DOHH2 (cell line): ENCODE results near the gene HHAT.
"Not testable (repeated sequence)": the region's sequence is repeated elsewhere in the genome, so short reads cannot be mapped to it uniquely, and the experiment has no call there.

ENCODE experiments used
- H3F3A ChIP-seq: fragments of 200-600 bp; sonication (generic), shearing (Covaris generic); 2 replicates; pipeline ENCODE4 v1.6.0; 2016; ENCODE audit warnings: antibody characterized with exemption, mild to moderate bottlenecking; ENCODE audit not compliant: control insufficient read depth, insufficient read depth
- H3K27ac ChIP-seq: fragments of 200-600 bp; sonication (generic); 2 replicates; pipeline ENCODE4 v1.5.1; 2014; ENCODE audit warnings: low read depth, mild to moderate bottlenecking, low read length, moderate library complexity
- H3K27me3 ChIP-seq: fragments of 200-600 bp; sonication (generic); 2 replicates; pipeline ENCODE4 v1.6.1; 2014; ENCODE audit warnings: mild to moderate bottlenecking, low read length, mixed read lengths; ENCODE audit not compliant: control insufficient read depth
- H3K36me3 ChIP-seq: fragments of 200-600 bp; sonication (generic); 2 replicates; pipeline ENCODE4 v1.6.1; 2014; ENCODE audit warnings: mild to moderate bottlenecking, low read length, moderate library complexity, mixed read lengths; ENCODE audit not compliant: control insufficient read depth
- H3K4me1 ChIP-seq: fragments of 200-600 bp; sonication (generic); 2 replicates; pipeline ENCODE4 v1.6.1; 2014; ENCODE audit warnings: mild to moderate bottlenecking, low read length, mixed read lengths; ENCODE audit not compliant: control insufficient read depth
- H3K4me2 ChIP-seq: fragments of 200-600 bp; sonication (generic); 2 replicates; pipeline ENCODE4 v1.6.0; 2014; ENCODE audit warnings: mild to moderate bottlenecking, low read length, moderate library complexity
- H3K4me3 ChIP-seq: fragments of 200-600 bp; sonication (generic); 2 replicates; pipeline ENCODE4 v1.5.1; 2014; ENCODE audit warnings: mild to moderate bottlenecking, low read length, mixed read lengths
- H3K79me2 ChIP-seq: fragments of 200-600 bp; sonication (generic); 2 replicates; pipeline ENCODE4 v1.6.1; 2014; ENCODE audit warnings: mild to moderate bottlenecking, low read length, mixed read lengths; ENCODE audit not compliant: control insufficient read depth
- H3K9me2 ChIP-seq: fragments of 200-600 bp; sonication (generic); replicated peaks from 2 replicates; pipeline ENCODE4 v1.6.1; 2014; ENCODE audit warnings: mild to moderate bottlenecking, low read length, mixed read lengths; ENCODE audit not compliant: control insufficient read depth
- H3K9me3 ChIP-seq: fragments of 200-600 bp; sonication (generic); 2 replicates; pipeline ENCODE4 v1.6.1; 2014; ENCODE audit warnings: antibody characterized with exemption, low read length, mixed read lengths; ENCODE audit not compliant: control insufficient read depth, insufficient read depth
- H4K20me1 ChIP-seq: fragments of 200-600 bp; sonication (generic); 2 replicates; pipeline ENCODE4 v1.6.0; 2014; ENCODE audit warnings: low read depth, mild to moderate bottlenecking, antibody characterized with exemption, low read length, moderate library complexity; ENCODE audit not compliant: control insufficient read depth, insufficient read depth
- EZH2phosphoT487 ChIP-seq: fragments of 200-600 bp; sonication (generic); IDR thresholded peaks from 2 replicates; pipeline ENCODE4 v1.6.1; 2017; ENCODE audit warnings: borderline replicate concordance, mild to moderate bottlenecking, antibody characterized with exemption, low read length, moderate library complexity, mixed read lengths
- TF ChIP-seq, protein P1 (sequence below): fragments of 200-600 bp; sonication (generic); IDR thresholded peaks from one replicate; pipeline ENCODE4 v1.5.1; 2014; ENCODE audit warnings: antibody characterized with exemption, mild to moderate bottlenecking, low read depth, low read length; ENCODE audit not compliant: poor library complexity, severe bottlenecking

The HHAT gene

GRCh38 chr1:210351496-210351895 lies 22.8 kb downstream of the HHAT start:
- 0 out of 2 replicates have a peak, but pooled peaks cover under 1% of the 10 kb centered on the region for H3K27me3 ChIP-seq
- no peak overlapping the region for H3K27ac ChIP-seq
- H3K9me2 ChIP-seq: no peaks in the 10 kb centered on the region
- no peak overlapping the region for H3K4me3 ChIP-seq
- no peaks in the 10 kb centered on the region for H3K4me1 ChIP-seq
- H3K4me2 ChIP-seq: no peak overlapping the region
- H3K36me3 ChIP-seq: no peaks in the 10 kb centered on the region
- H3K9me3 ChIP-seq: no peaks in the 10 kb centered on the region
- H3F3A ChIP-seq: no peaks in the 10 kb centered on the region
- TF ChIP-seq, protein P1, sequence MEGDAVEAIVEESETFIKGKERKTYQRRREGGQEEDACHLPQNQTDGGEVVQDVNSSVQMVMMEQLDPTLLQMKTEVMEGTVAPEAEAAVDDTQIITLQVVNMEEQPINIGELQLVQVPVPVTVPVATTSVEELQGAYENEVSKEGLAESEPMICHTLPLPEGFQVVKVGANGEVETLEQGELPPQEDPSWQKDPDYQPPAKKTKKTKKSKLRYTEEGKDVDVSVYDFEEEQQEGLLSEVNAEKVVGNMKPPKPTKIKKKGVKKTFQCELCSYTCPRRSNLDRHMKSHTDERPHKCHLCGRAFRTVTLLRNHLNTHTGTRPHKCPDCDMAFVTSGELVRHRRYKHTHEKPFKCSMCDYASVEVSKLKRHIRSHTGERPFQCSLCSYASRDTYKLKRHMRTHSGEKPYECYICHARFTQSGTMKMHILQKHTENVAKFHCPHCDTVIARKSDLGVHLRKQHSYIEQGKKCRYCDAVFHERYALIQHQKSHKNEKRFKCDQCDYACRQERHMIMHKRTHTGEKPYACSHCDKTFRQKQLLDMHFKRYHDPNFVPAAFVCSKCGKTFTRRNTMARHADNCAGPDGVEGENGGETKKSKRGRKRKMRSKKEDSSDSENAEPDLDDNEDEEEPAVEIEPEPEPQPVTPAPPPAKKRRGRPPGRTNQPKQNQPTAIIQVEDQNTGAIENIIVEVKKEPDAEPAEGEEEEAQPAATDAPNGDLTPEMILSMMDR: no peak
- no peak for TF ChIP-seq EZH2phosphoT487
- no peaks in the 10 kb centered on the region for H4K20me1 ChIP-seq
- no peaks in the 10 kb centered on the region for H3K79me2 ChIP-seq

- H3K4me2 ChIP-seq: no peak overlapping the region
- no peaks in the 10 kb centered on the region for H4K20me1 ChIP-seq
- H3K9me2 ChIP-seq: no peaks in the 10 kb centered on the region
- H3K36me3 ChIP-seq: no peaks in the 10 kb centered on the region
- H3K9me3 ChIP-seq: no peaks in the 10 kb centered on the region
- no peak overlapping the region for H3K27ac ChIP-seq
- H3K4me3 ChIP-seq: no peak overlapping the region
- H3F3A ChIP-seq: no peaks in the 10 kb centered on the region
- no peaks in the 10 kb centered on the region for H3K4me1 ChIP-seq
- H3K27me3 ChIP-seq: no peaks in the 10 kb centered on the region
- TF ChIP-seq EZH2phosphoT487: no peak
- TF ChIP-seq, protein P1: no peak
- no peaks in the 10 kb centered on the region for H3K79me2 ChIP-seq
Measured at GRCh38 chr1:210352575-210352974, 23.9 kb downstream of the HHAT start.

DNA sequence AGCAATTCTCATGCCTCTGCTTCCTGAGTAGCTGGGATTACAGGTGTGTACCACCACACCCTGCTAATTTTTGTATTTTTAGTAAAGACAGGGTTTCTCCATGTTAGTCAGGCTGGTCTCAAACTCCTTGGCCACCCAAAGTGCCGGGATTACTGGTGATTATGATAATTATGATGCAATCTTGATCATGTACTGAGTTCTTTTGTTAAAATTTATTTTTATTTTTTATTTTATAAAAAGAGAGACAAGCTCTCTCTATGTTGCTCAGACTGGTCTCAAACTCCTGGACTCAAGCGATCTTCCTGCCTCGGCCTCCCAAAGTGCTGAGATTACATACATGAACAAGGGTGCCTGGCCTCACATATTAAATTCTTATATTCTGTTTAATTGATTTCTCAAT lies 25.6 kb downstream of the HHAT start:
- H3K4me1 ChIP-seq, H4K20me1 ChIP-seq, H3F3A ChIP-seq, H3K36me3 ChIP-seq, H3K27me3 ChIP-seq, H3K27ac ChIP-seq, H3K79me2 ChIP-seq, H3K4me2 ChIP-seq, H3K4me3 ChIP-seq, H3K9me3 ChIP-seq, H3K9me2 ChIP-seq: not testable (repeated sequence)

GRCh38 chr1:210358626-210359025 lies 29.9 kb downstream of the HHAT start:
- no peaks in the 10 kb centered on the region for H4K20me1 ChIP-seq
- TF ChIP-seq EZH2phosphoT487: no peak
- TF ChIP-seq, protein P1: no peak
- H3K4me1 ChIP-seq: no peaks in the 10 kb centered on the region
- no peaks in the 10 kb centered on the region for H3K9me2 ChIP-seq
- no peaks in the 10 kb centered on the region for H3F3A ChIP-seq
- H3K27me3 ChIP-seq: no peaks in the 10 kb centered on the region
- H3K4me3 ChIP-seq: no peak overlapping the region
- no peak overlapping the region for H3K4me2 ChIP-seq
- no peak overlapping the region for H3K27ac ChIP-seq
- no peaks in the 10 kb centered on the region for H3K79me2 ChIP-seq
- H3K9me3 ChIP-seq: no peaks in the 10 kb centered on the region
- H3K36me3 ChIP-seq: no peaks in the 10 kb centered on the region
